Measurements from ENCODE around the gene MAMSTR.

GRCh38 chr19:48760504-48761205 lies 41.1 kb upstream of the MAMSTR start:
- no peak for TF ChIP-seq CTCF (IDR thresholded peaks at IDR 0.05; ENCODE audit: low read depth, low read length, poor library complexity, severe bottlenecking)
- no peak for TF ChIP-seq EZH2phosphoT487 (IDR thresholded peaks at IDR 0.05; ENCODE audit: borderline replicate concordance, low read length)

Measured in DOHH2 (cell line).